Measurements from ENCODE around the gene HSPA13. TPM values are rescaled to one million over a fixed set of nuclear protein-coding genes. Genes with fewer than 3 reads are reported as not detected.

HSPA13 gene
- 10 to 100 TPM; 26.6 to 29.6 TPM for total RNA-seq

- H3K4me1 Mint-ChIP-seq, result peaks cover 40% of the 10 kb centered on the region
- H3K9me3 Mint-ChIP-seq, result no peaks in the 10 kb centered on the region
- H3K27ac Mint-ChIP-seq, result peak within 1 kb of the TSS; percentile 98
- H3K36me3 Mint-ChIP-seq (ENCODE audit: low read depth), result peaks cover 6% of the 10 kb centered on the region
- peak; percentile 100 for DNase-seq
- H3K4me3 Mint-ChIP-seq, result peak within 1 kb of the TSS; percentile 95
- ChIA-PET CTCF (interaction anchor here (1.0 to 1.1 kb wide), 3 partner anchors 9 to 392 kb away, joined by 3 read pairs; no protein-coding TSS in a partner anchor), POLR2A (no interaction called here)
- H3K27me3 Mint-ChIP-seq, result no peaks in the 10 kb centered on the region
Measured at GRCh38 chr21:14382835-14383595, at the start of gene HSPA13. Gene HSPA13, minus strand, starts transcription at chr21:14383146. Its CDS starts 27 bp downstream, at chr21:14383119.

- H3K27me3 Mint-ChIP-seq, result peaks cover 2% of the 10 kb centered on the region
- ChIA-PET CTCF (interaction anchor here (0.5 kb wide), 1 partner anchor 25 kb away, joined by 3 read pairs; no protein-coding TSS in a partner anchor), POLR2A (no interaction called here)
- H3K27ac Mint-ChIP-seq, result no peak overlapping the region
- no peak overlapping the region for H3K4me3 Mint-ChIP-seq
- H3K9me3 Mint-ChIP-seq, result peaks cover 16% of the 10 kb centered on the region
- no peak for DNase-seq
- H3K4me1 Mint-ChIP-seq, result no peaks in the 10 kb centered on the region
- no peaks in the 10 kb centered on the region for H3K36me3 Mint-ChIP-seq (ENCODE audit: low read depth)
Measured at GRCh38 chr21:14418920-14419319, 36.0 kb upstream of the HSPA13 start.

- ChIA-PET CTCF (no interaction called here), POLR2A (no interaction called here)
- H3K36me3 Mint-ChIP-seq (ENCODE audit: low read depth), result no peaks in the 10 kb centered on the region
- DNase-seq, result no peak
- peaks cover 16% of the 10 kb centered on the region for H3K9me3 Mint-ChIP-seq
- no peak overlapping the region for H3K4me3 Mint-ChIP-seq
- H3K27me3 Mint-ChIP-seq, result peaks cover 6% of the 10 kb centered on the region
- no peaks in the 10 kb centered on the region for H3K4me1 Mint-ChIP-seq
- no peak overlapping the region for H3K27ac Mint-ChIP-seq
Measured at GRCh38 chr21:14414932-14415508, 32.1 kb upstream of the HSPA13 start.

- H3K9me3 Mint-ChIP-seq, result no peaks in the 10 kb centered on the region
- no peak overlapping the region for H3K27ac Mint-ChIP-seq
- ChIA-PET CTCF (no interaction called here), POLR2A (no interaction called here)
- DNase-seq, result no peak
- no peaks in the 10 kb centered on the region for H3K4me1 Mint-ChIP-seq
- no peaks in the 10 kb centered on the region for H3K36me3 Mint-ChIP-seq (ENCODE audit: low read depth)
- H3K27me3 Mint-ChIP-seq, result no peaks in the 10 kb centered on the region
- H3K4me3 Mint-ChIP-seq, result no peak overlapping the region
Measured at GRCh38 chr21:14405962-14406361, 23.0 kb upstream of the HSPA13 start.

- Mint-ChIP-seq H3K27me3 (no peaks in the 10 kb centered on the region), H3K4me3 (no peak overlapping the region), H3K9me3 (no peaks in the 10 kb centered on the region), H3K27ac (no peak overlapping the region), H3K36me3 (ENCODE audit: low read depth) (no peaks in the 10 kb centered on the region), H3K4me1 (no peaks in the 10 kb centered on the region)
- CTCF ChIA-PET, result no interaction called here
- POLR2A ChIA-PET, result no interaction called here
- DNase-seq, result no peak
Measured at GRCh38 chr21:14405225-14405624, 22.3 kb upstream of the HSPA13 start.

GRCh38 chr21:14403681-14404318 is 20.9 kb upstream of the HSPA13 start:
- CTCF ChIA-PET, result interaction anchor here (0.8 kb wide), 1 partner anchor 1082 kb away, joined by 3 read pairs; no protein-coding TSS in a partner anchor
- peak; percentile 39 for DNase-seq
- Mint-ChIP-seq H3K36me3 (ENCODE audit: low read depth) (no peaks in the 10 kb centered on the region), H3K27me3 (no peaks in the 10 kb centered on the region), H3K9me3 (no peaks in the 10 kb centered on the region), H3K4me3 (no peak overlapping the region), H3K4me1 (no peaks in the 10 kb centered on the region), H3K27ac (no peak overlapping the region)
- POLR2A ChIA-PET, result interaction anchor here (0.6 kb wide), 1 partner anchor 214 kb away, joined by 3 read pairs; no protein-coding TSS in a partner anchor

- Mint-ChIP-seq H3K27ac (no peak overlapping the region), H3K27me3 (no peaks in the 10 kb centered on the region), H3K4me3 (no peak overlapping the region), H3K9me3 (no peaks in the 10 kb centered on the region), H3K36me3 (ENCODE audit: low read depth) (no peaks in the 10 kb centered on the region), H3K4me1 (no peaks in the 10 kb centered on the region)
- ChIA-PET POLR2A (interaction anchor here (0.6 kb wide), 1 partner anchor 315 kb away, joined by 3 read pairs; no protein-coding TSS in a partner anchor), CTCF (no interaction called here)
- DNase-seq, result no peak
Measured at GRCh38 chr21:14401217-14401616, 18.3 kb upstream of the HSPA13 start.

GRCh38 chr21:14388282-14388681 is 5.3 kb upstream of the HSPA13 start:
- peaks cover 12% of the 10 kb centered on the region for H3K27me3 Mint-ChIP-seq
- POLR2A ChIA-PET, result no interaction called here
- DNase-seq, result no peak

GRCh38 chr21:14384453-14384852 is 1.5 kb upstream of the HSPA13 start:
- Mint-ChIP-seq H3K4me1 (peaks cover 34% of the 10 kb centered on the region), H3K9me3 (no peaks in the 10 kb centered on the region), H3K27ac (peak overlapping the region; percentile 98), H3K4me3 (peak overlapping the region; percentile 95), H3K36me3 (ENCODE audit: low read depth) (peaks cover under 1% of the 10 kb centered on the region), H3K27me3 (peaks cover 4% of the 10 kb centered on the region)
- POLR2A ChIA-PET, result no interaction called here
- no peak for DNase-seq
- CTCF ChIA-PET, result no interaction called here

More at GRCh38 chr21:14388282-14388681, 5.3 kb upstream of the HSPA13 start:
- Mint-ChIP-seq H3K36me3 (ENCODE audit: low read depth) (no peaks in the 10 kb centered on the region), H3K4me3 (no peak overlapping the region), H3K4me1 (peaks cover 11% of the 10 kb centered on the region), H3K27ac (no peak overlapping the region), H3K9me3 (no peaks in the 10 kb centered on the region)
- CTCF ChIA-PET, result no interaction called here

GRCh38 chr21:14383596-14384180 is 742 bp upstream of the HSPA13 start:
- CTCF ChIA-PET, result interaction anchor here (1.0 to 1.1 kb wide), 2 partner anchors 10 to 391 kb away, joined by 3 read pairs; no protein-coding TSS in a partner anchor
- peaks cover 37% of the 10 kb centered on the region for H3K4me1 Mint-ChIP-seq
- H3K36me3 Mint-ChIP-seq (ENCODE audit: low read depth), result peaks cover 4% of the 10 kb centered on the region
- H3K9me3 Mint-ChIP-seq, result no peaks in the 10 kb centered on the region
- no peak for DNase-seq
- peak overlapping the region; percentile 95 for H3K4me3 Mint-ChIP-seq
- H3K27me3 Mint-ChIP-seq, result peaks cover 3% of the 10 kb centered on the region
- peak overlapping the region; percentile 98 for H3K27ac Mint-ChIP-seq
- POLR2A ChIA-PET, result no interaction called here

- H3K27ac Mint-ChIP-seq, result peak overlapping the region; percentile 98
- POLR2A ChIA-PET, result no interaction called here
Measured at GRCh38 chr21:14382486-14382834, 486 bp downstream of the HSPA13 start.

GRCh38 chr21:14376854-14377253 is 6.1 kb downstream of the HSPA13 start:
- no peak overlapping the region for H3K27ac Mint-ChIP-seq
- CTCF ChIA-PET, result no interaction called here
- H3K4me1 Mint-ChIP-seq, result peaks cover 33% of the 10 kb centered on the region
- H3K27me3 Mint-ChIP-seq, result no peaks in the 10 kb centered on the region
- peaks cover 43% of the 10 kb centered on the region for H3K36me3 Mint-ChIP-seq (ENCODE audit: low read depth)
- POLR2A ChIA-PET, result no interaction called here
- DNase-seq, result no peak
- H3K9me3 Mint-ChIP-seq, result no peaks in the 10 kb centered on the region
- no peak overlapping the region for H3K4me3 Mint-ChIP-seq

More at GRCh38 chr21:14382486-14382834, 486 bp downstream of the HSPA13 start:
- CTCF ChIA-PET, result interaction anchor here (0.6 to 1.1 kb wide), 3 partner anchors 8 to 392 kb away, joined by 3 read pairs; no protein-coding TSS in a partner anchor
- peaks cover 12% of the 10 kb centered on the region for H3K36me3 Mint-ChIP-seq (ENCODE audit: low read depth)
- H3K9me3 Mint-ChIP-seq, result no peaks in the 10 kb centered on the region
- peak overlapping the region; percentile 95 for H3K4me3 Mint-ChIP-seq
- H3K4me1 Mint-ChIP-seq, result peaks cover 45% of the 10 kb centered on the region
- DNase-seq, result peak; percentile 44
- no peaks in the 10 kb centered on the region for H3K27me3 Mint-ChIP-seq

- CTCF ChIA-PET, result no interaction called here
- no peak for DNase-seq
- POLR2A ChIA-PET, result no interaction called here
- H3K36me3 Mint-ChIP-seq (ENCODE audit: low read depth), result no peaks in the 10 kb centered on the region
- H3K4me1 Mint-ChIP-seq, result no peaks in the 10 kb centered on the region
- H3K9me3 Mint-ChIP-seq, result no peaks in the 10 kb centered on the region
- H3K4me3 Mint-ChIP-seq, result no peak overlapping the region
- H3K27me3 Mint-ChIP-seq, result peaks cover 1% of the 10 kb centered on the region
- no peak overlapping the region for H3K27ac Mint-ChIP-seq
Measured at GRCh38 chr21:14366998-14367397, 15.9 kb downstream of the HSPA13 start.

Data from activated CD4-positive, alpha-beta T cell treated with anti-CD3 and anti-CD28 coated beads, Interleukin-2, amount 10 ng/mL, durations not matched to agents 7 days and 5 days (primary cell).